Middle frontal gyrus (tissue), 1 donor: ENCODE data around the gene GPBP1.
"Not testable (repeated sequence)": the region's sequence is repeated elsewhere in the genome, so short reads cannot be mapped to it uniquely, and the experiment has no call there.

ENCODE experiments used
- DNase-seq: peaks from one replicate; pipeline ENCODE4 v3.0.0-alpha.2; 2015; ENCODE audit warnings: low spot score; ENCODE audit errors: extremely low spot score

Gene GPBP1

DNA sequence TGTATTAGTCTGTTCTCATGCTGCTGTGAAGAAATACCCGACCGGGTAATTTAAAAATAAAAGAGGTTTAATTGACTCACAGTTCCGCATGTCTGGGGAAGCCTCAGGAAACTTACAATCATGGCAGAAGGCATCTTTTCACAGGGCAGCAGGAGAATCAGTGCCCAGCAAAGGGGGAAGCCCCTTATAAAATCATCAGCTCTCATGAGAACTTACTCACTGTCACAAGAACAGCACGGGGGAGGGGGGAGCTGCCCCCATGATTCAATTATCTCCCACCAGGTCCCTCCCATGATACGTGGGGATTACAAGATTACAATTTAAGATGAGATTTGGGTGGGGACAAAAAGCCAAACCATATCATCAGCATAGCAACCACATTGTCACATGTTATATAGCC lies 102.5 kb downstream of the GPBP1 start:
- DNase-seq = no peak

GRCh38 chr5:57277085-57277484 lies 103.2 kb downstream of the GPBP1 start:
- no peak for DNase-seq

DNA sequence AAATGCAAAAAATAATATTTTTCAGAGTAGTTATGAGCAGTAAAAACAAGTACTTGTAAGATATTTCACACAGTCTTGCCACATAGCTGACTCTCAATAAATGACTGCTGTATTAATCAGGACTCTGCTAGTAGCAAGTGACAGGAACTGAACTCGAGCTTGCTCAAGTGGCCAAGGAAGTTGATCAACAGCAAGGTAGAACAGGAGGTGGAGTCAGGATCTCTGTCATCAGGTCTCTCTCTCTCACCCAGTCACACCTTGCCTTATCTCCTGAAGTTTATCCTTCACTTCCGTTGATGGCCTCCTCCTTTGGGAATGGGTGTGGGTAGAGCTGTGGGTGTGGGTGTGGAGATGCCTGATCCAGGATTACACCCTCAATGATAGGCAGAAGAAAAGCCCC lies 107.0 kb downstream of the GPBP1 start:
- DNase-seq = no peak

- not testable (repeated sequence) for DNase-seq
Observed at GRCh38 chr5:57285084-57285483, 111.2 kb downstream of the GPBP1 start.

DNA sequence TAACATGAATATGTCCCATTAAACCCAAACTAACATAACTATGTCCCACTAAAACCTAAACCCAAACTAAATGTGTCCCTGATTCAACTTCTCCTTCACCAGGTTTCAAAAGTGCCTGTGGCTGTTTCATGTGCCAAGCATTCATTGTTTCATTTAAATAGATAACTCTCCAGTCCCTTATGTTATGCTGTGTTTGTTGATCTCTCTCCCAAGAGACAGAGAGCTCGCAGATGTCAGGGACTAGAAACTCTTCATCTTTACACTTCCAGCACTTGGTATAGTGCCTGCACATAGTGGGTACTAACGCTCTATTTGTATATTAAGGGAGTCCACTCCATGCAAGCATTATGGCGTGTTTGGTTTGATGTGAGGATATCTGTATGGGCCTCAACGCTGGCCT lies 118.0 kb downstream of the GPBP1 start:
- DNase-seq = no peak

DNA sequence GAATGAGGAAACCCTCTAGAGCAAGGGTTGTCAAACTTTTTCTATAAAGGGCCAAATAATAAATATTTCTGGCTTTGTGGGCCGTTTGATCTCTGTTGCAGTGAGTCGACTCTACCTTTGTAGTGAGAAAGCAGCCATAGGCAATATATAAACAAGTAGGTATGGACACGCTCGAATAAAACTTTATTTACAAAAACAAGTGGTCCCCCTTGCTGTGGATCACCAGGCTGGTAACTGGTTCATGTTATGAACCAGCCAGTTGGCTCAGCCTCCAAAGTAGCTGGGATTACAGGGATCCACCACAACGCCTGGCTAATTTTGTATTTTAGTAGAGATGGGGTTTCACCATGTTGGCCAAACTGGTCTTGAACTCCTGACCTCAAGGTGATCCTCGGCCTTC lies 118.5 kb downstream of the GPBP1 start:
- DNase-seq = no peak

- peak; percentile 77 for DNase-seq
Observed at GRCh38 chr5:57298295-57298984, 124.6 kb downstream of the GPBP1 start.

- peak; percentile 68 for DNase-seq
Observed at GRCh38 chr5:57298985-57299491, 125.2 kb downstream of the GPBP1 start.

DNA sequence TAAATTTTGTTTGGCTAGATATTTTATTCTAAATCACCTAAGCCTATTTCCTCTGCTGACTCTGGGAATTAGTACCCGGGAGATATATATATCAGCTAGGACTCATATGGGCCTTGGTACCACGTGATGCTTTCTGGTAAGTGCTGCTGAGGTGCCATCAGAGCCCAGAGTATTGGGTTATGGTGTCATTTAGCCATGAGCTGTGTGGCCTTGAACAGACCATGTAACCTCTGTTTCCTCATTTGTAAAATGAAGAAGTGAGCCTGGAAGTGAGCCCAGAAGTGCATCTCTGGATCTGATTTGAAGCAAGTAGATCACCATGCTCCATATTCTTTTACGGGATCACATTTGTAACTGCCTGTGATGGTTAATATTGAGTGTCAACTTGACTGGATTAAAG lies 126.1 kb downstream of the GPBP1 start:
- no peak for DNase-seq

DNA sequence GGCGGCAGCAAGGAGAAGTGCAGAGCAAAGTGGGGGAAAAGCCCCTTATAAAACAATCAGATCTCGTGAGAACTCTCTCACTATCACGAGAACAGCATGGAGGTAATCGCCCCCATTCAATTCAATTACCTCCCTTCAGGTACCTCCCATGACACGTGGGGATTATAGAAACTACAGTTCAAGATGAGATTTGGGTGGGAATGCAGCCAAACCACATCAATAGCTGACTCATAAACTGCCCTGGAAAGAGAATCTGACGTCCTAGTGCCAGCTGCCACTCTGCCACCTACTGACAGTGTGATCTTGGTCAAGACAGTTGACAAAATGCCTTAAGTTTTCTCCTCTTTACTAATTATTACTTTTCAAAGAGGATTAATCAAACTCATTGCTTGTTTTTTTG lies 128.3 kb downstream of the GPBP1 start:
- no peak for DNase-seq

DNA sequence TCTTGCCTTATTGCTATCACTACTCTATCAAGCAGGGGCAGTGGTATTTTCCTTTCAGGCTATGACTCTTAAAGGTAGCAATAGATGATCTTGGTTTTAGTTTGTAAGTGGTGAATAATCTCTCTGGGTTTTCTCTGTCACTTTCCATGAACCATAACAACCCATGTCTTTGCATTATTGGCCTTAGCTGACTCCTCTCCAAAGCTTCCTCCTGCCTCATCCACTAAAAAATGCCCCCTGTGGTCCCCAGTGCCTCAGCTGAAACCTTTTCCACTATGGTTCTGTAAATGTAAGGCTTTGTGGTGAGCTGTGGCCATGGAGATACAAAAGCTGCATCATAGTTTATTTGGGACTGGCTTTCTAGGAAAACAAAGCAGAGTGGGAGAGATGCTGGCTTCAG lies 128.8 kb downstream of the GPBP1 start:
- no peak for DNase-seq

DNA sequence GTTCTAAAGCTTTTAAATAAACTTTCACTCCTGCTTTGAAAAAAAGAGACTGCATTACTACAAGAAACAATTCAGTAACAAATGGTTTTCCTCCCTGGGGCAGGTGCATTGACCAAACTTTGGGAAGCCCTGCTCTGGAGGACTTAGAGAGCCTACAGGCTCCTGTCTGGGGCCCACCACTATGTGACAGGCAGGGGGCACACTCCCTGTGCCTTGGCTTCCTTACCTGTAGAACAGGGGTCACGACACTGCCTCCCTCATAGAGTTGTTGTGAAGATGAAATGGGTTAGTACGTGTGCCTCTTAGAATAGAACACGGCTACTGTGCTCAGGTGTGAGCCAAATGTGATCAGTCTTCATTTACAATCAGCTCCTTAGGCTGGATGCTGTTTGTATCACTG lies 130.1 kb downstream of the GPBP1 start:
- no peak for DNase-seq

- no peak for DNase-seq
Observed at GRCh38 chr5:57304931-57305330, 131.1 kb downstream of the GPBP1 start.

GRCh38 chr5:57306359-57306758 lies 132.5 kb downstream of the GPBP1 start:
- DNase-seq = no peak

DNA sequence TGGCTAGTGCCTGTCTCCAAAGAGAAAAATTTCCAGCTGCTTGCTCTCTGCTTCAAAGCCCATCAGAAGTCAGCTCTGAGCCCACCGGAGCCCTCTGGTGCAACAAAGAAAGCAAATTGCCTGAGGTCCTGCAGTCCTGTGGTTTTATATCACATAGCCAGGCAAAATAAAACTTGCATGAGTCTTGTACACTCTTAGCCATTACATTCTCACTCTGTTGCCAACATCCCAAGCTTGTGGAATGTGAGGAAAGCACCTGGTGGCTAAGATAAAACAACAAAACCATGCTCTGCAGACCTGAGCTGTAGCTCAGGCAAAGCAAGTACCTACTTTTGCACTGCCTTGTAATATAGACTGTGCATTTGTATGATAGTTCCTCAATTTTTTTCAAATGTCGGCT lies 133.7 kb downstream of the GPBP1 start:
- DNase-seq = no peak

- DNase-seq = not testable (repeated sequence)
Observed at GRCh38 chr5:57309022-57309421, 135.2 kb downstream of the GPBP1 start.

DNA sequence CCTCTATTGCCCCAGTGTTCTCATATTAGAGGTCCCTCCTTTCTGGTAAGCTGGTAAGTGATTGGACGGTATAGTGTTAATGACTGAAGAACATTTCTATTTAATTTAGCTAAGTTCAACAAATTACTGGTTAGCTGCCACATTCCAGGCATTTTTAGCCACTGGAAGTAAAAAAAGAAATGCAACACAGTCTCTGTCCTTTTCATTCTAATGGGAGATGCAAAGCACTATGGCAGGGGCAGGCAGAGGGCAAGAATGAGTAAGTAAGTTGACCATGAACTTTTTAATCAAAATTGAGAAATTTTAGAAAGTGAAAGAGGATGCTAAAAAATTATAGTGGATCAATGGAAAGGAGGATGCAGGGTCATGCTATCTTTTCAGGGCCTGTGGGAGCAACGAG lies 137.4 kb downstream of the GPBP1 start:
- DNase-seq = no peak

GRCh38 chr5:57311921-57312735 lies 138.3 kb downstream of the GPBP1 start:
- no peak for DNase-seq

DNA sequence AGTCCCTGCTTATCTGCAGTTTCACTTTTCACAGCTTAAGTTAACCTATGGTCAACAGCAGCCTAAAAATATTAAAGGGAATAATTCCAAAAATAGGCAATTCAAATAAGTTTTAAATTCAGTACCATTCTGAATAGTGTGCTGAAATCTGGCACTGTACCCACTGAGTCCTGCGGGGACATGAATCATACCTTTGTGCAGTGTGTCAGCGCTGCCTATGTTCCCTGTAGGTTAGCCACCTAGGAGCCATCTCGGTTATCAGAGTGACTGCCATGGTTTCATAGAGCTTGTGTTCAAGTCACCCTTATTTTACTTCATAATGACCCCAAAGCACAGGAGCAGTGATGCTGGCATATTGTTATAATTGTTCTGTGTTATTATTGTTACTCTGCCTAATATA lies 139.9 kb downstream of the GPBP1 start:
- DNase-seq = no peak
